ES-I3 (cell line): Measurements from ENCODE around the gene ARPC1A.
A peak's percentile ranks its signal among the peaks of the same experiment; 100 is the strongest.
"Not testable (repeated sequence)": the region's sequence is repeated elsewhere in the genome, so short reads cannot be mapped to it uniquely, and the experiment has no call there.

Experiments
- H3K36me3 ChIP-seq: 2 replicates; pipeline ENCODE4 v1.6.1; 2013; ENCODE audit warnings: mild to moderate bottlenecking, low read length, control low read depth, moderate library complexity; ENCODE audit not compliant: insufficient read depth
- H3K4me1 ChIP-seq: 2 replicates; pipeline ENCODE4 v1.6.1; 2013; ENCODE audit warnings: mild to moderate bottlenecking, control low read depth, low read length; ENCODE audit not compliant: insufficient read depth
- H3K9ac ChIP-seq: 2 replicates; pipeline ENCODE4 v1.6.1; 2013; ENCODE audit warnings: low read depth, mild to moderate bottlenecking, low read length, moderate library complexity
- H3K9me3 ChIP-seq: 2 replicates; pipeline ENCODE4 v1.6.1; 2013; ENCODE audit warnings: mild to moderate bottlenecking, low read length, moderate library complexity; ENCODE audit not compliant: control insufficient read depth, insufficient read depth

The ARPC1A gene

GRCh38 chr7:99383203-99383602 lies 57.5 kb downstream of the ARPC1A start:
- Histone ChIP-seq H3K9ac (no peak overlapping the region), H3K4me1 (peaks cover 12% of the 10 kb centered on the region), H3K36me3 (peaks cover 9% of the 10 kb centered on the region)

GRCh38 chr7:99383791-99384370 lies 58.2 kb downstream of the ARPC1A start:
- H3K4me1 ChIP-seq, result peaks cover 12% of the 10 kb centered on the region

More at GRCh38 chr7:99383203-99383602, 57.5 kb downstream of the ARPC1A start:
- H3K9me3 ChIP-seq, result no peaks in the 10 kb centered on the region

GRCh38 chr7:99384523-99384922 lies 58.8 kb downstream of the ARPC1A start:
- no peaks in the 10 kb centered on the region for H3K9me3 ChIP-seq
- no peak overlapping the region for H3K9ac ChIP-seq
- H3K36me3 ChIP-seq, result peaks cover 11% of the 10 kb centered on the region
- H3K4me1 ChIP-seq, result peaks cover 10% of the 10 kb centered on the region

More at GRCh38 chr7:99383791-99384370, 58.2 kb downstream of the ARPC1A start:
- Histone ChIP-seq H3K9me3 (no peaks in the 10 kb centered on the region), H3K36me3 (peaks cover 11% of the 10 kb centered on the region), H3K9ac (no peak overlapping the region)

GRCh38 chr7:99385564-99385963 lies 59.9 kb downstream of the ARPC1A start:
- Histone ChIP-seq H3K36me3 (peaks cover 11% of the 10 kb centered on the region), H3K9me3 (no peaks in the 10 kb centered on the region), H3K9ac (no peak overlapping the region), H3K4me1 (no peaks in the 10 kb centered on the region; the same call in 1 of the 2 replicates)

- H3K36me3 ChIP-seq, result peaks cover 11% of the 10 kb centered on the region
- H3K9me3 ChIP-seq, result no peaks in the 10 kb centered on the region
- H3K9ac ChIP-seq, result no peak overlapping the region
- H3K4me1 ChIP-seq, result no peaks in the 10 kb centered on the region
Observed at GRCh38 chr7:99386584-99387238, 61.0 kb downstream of the ARPC1A start.

GRCh38 chr7:99387239-99387635 lies 61.5 kb downstream of the ARPC1A start:
- peaks cover 11% of the 10 kb centered on the region for H3K36me3 ChIP-seq
- not testable (repeated sequence) for H3K9ac ChIP-seq, H3K4me1 ChIP-seq, H3K9me3 ChIP-seq

- peaks cover 11% of the 10 kb centered on the region for H3K36me3 ChIP-seq
Observed at GRCh38 chr7:99387912-99388311, 62.2 kb downstream of the ARPC1A start.

GRCh38 chr7:99389772-99390171 lies 64.1 kb downstream of the ARPC1A start:
- Histone ChIP-seq H3K9me3 (no peaks in the 10 kb centered on the region), H3K36me3 (peaks cover 11% of the 10 kb centered on the region), H3K9ac (no peak overlapping the region), H3K4me1 (peaks cover 2% of the 10 kb centered on the region; the same call in 1 of the 2 replicates)

More at GRCh38 chr7:99387912-99388311, 62.2 kb downstream of the ARPC1A start:
- Histone ChIP-seq H3K9me3 (no peaks in the 10 kb centered on the region), H3K9ac (no peak overlapping the region), H3K4me1 (no peaks in the 10 kb centered on the region)

- Histone ChIP-seq H3K9me3 (no peaks in the 10 kb centered on the region), H3K9ac (no peak overlapping the region), H3K4me1 (peaks cover 2% of the 10 kb centered on the region; the same call in 1 of the 2 replicates), H3K36me3 (peaks cover 11% of the 10 kb centered on the region)
Observed at GRCh38 chr7:99390941-99391602, 65.4 kb downstream of the ARPC1A start.

- Histone ChIP-seq H3K9me3 (no peaks in the 10 kb centered on the region), H3K4me1 (peaks cover 2% of the 10 kb centered on the region; the same call in 1 of the 2 replicates), H3K36me3 (peaks cover 9% of the 10 kb centered on the region), H3K9ac (peak overlapping the region; percentile 50)
Observed at GRCh38 chr7:99392046-99392445, 66.3 kb downstream of the ARPC1A start.

- peaks cover 14% of the 10 kb centered on the region for H3K36me3 ChIP-seq
- peak overlapping the region; percentile 50 for H3K9ac ChIP-seq
Observed at GRCh38 chr7:99392659-99393354, 67.1 kb downstream of the ARPC1A start.

GRCh38 chr7:99393355-99394187 lies 67.9 kb downstream of the ARPC1A start:
- Histone ChIP-seq H3K4me1 (peaks cover 2% of the 10 kb centered on the region; the same call in 1 of the 2 replicates), H3K9me3 (no peaks in the 10 kb centered on the region), H3K36me3 (peaks cover 9% of the 10 kb centered on the region), H3K9ac (peak overlapping the region; percentile 50)

More at GRCh38 chr7:99392659-99393354, 67.1 kb downstream of the ARPC1A start:
- Histone ChIP-seq H3K4me1 (peaks cover 2% of the 10 kb centered on the region; the same call in 1 of the 2 replicates), H3K9me3 (no peaks in the 10 kb centered on the region)

GRCh38 chr7:99394188-99394502 lies 68.4 kb downstream of the ARPC1A start:
- Histone ChIP-seq H3K36me3 (peaks cover 9% of the 10 kb centered on the region), H3K4me1 (peaks cover 2% of the 10 kb centered on the region; the same call in 1 of the 2 replicates), H3K9me3 (no peaks in the 10 kb centered on the region), H3K9ac (no peak overlapping the region)
